ENCODE results near the gene CCDC24. TPM values are rescaled to one million over a fixed set of nuclear protein-coding genes. Genes with fewer than 3 reads are reported as not detected.

The CCDC24 gene
- polyA plus RNA-seq, 1 donor, result 1.9 TPM

DNA sequence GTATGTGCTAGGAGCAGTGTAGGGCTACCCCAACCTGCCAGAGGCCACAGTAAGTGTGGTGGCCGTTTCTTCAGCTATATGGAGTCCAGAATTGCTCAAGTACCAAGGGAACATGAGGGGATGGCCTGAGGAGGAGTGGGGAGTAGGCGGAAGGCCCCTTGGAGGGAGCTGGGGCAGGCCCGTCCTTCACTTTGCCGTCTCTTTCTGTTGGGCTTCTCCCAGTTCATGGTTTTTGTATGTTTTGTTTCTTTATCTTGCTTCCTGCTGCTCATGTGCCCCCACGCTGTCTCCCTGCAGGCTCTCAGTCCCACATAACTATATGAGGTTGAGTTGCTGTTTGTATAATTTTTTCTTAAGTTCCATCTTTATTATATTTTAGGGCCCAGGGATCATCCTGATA is 27.5 kb upstream of the CCDC24 start:
- DNase-seq, result no peak

- no peak for DNase-seq
These were observed 26.1 kb upstream of the CCDC24 start for GRCh38 chr1:43965316-43965715.

- DNase-seq, result no peak
These were observed 23.0 kb upstream of the CCDC24 start for GRCh38 chr1:43968348-43968948.

DNA sequence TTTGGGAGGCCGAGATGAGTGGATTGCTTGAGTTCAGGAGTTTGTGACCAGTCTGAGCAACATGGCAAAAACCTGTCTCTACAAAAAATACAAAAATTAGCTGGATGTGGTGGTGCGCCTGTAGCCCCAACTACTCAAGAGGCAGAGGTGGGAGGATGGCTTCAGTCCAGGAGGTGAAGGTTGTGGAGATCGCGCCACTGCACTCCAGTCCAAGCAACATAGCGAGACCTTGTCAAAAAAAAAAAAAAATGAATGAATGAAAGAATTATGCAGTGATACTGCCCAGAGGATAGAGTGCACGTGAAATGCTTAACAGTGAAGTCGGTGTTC is 22.0 kb upstream of the CCDC24 start:
- no peak for DNase-seq

DNA sequence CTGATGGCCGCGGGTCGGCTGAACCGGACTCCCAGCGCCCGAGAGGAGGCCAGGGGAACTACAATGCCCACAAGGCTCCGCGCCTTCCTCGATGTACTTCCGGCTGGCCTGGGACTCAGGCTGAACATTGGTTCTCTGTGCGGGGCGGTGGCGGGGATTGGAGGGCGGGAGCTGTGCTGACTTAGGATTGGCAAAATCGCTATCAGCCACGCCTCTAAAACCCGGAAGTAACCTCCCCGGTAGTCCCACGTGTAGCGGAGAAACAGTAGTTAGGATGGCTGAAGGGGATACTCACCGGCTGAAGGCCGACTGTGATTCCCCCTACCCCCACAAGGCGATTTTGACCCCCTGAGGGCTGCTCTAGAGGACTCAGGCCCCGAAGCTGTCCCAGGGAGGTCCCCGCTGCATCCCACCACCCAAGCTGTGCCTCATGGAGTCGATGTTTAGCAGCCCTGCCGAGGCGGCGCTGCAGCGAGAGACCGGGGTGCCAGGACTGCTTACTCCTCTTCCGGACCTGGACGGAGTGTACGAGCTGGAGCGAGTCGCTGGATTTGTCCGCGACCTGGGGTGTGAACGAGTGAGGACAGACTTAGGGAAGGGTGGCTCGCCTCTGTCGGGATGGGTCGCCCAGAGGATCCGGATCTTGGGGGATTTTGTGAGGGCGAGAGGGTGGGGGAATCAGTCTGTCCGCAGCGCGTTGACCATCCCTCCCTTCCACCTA is 21.5 kb upstream of the CCDC24 start, which contains the start of gene DPH2:
Gene DPH2, plus strand, starts transcription at position 265 of the 721 bp plus-strand sequence. Its CDS starts 166 bp downstream, at position 431.
- DNase-seq, result peak; percentile 96

GRCh38 chr1:43970502-43970901 is 20.9 kb upstream of the CCDC24 start:
- no peak for DNase-seq

DNA sequence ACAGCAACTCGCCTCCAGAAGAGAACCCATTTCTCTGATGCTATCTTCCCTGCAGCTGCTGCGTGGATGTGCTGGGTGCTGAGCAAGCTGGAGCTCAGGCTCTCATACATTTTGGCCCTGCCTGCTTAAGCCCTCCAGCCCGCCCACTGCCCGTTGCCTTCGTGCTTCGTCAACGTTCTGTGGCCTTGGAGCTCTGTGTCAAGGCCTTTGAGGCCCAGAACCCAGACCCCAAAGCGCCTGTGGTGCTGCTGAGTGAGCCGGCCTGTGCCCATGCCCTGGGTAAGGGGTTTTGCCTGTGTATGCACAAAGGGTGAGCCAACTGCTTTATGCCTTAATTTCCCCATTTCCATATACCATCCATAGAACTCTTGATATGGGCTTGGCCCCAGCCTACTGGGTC is 20.5 kb upstream of the CCDC24 start:
- no peak for DNase-seq

DNA sequence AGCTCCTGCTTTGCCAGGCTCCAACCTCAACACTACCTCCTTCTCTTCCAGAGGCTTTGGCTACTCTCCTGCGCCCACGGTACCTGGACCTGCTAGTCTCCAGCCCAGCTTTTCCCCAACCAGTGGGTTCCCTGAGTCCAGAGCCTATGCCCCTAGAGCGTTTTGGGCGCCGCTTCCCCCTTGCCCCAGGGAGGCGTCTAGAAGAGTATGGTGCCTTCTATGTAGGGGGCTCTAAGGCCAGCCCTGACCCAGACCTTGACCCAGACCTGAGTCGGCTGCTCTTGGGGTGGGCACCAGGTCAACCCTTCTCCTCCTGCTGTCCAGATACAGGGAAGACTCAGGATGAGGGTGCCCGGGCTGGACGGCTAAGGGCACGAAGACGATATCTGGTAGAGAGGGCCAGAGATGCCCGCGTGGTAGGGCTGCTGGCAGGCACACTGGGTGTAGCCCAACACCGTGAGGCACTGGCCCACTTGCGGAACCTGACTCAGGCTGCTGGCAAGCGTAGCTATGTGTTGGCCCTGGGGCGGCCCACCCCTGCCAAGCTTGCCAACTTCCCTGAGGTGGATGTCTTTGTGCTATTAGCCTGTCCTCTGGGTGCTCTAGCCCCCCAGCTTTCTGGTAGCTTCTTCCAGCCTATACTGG is 19.9 kb upstream of the CCDC24 start:
- DNase-seq, result no peak

DNA sequence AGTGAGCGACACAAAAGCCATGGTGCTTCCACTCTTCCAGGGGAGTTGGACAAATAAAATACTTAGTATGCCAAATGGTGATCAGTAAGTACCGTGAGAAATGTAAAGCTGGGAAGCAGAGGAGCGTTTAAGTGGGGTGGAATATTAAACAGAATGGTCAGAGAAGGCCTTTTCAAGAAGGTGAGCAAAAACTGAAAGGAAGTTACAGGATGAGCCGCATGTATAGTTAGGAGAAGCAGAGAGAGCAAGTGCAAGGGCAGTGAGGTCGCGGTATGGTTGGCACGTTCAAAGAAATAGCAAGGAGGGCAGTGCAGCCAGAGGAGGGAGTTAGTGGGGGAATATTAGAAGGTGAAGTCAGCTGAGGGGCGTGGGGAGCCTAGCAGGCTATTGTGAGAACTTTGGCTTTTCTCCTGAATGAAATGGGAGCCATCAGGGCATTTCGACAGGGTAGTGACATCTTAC is 17.4 kb upstream of the CCDC24 start:
- no peak for DNase-seq

DNA sequence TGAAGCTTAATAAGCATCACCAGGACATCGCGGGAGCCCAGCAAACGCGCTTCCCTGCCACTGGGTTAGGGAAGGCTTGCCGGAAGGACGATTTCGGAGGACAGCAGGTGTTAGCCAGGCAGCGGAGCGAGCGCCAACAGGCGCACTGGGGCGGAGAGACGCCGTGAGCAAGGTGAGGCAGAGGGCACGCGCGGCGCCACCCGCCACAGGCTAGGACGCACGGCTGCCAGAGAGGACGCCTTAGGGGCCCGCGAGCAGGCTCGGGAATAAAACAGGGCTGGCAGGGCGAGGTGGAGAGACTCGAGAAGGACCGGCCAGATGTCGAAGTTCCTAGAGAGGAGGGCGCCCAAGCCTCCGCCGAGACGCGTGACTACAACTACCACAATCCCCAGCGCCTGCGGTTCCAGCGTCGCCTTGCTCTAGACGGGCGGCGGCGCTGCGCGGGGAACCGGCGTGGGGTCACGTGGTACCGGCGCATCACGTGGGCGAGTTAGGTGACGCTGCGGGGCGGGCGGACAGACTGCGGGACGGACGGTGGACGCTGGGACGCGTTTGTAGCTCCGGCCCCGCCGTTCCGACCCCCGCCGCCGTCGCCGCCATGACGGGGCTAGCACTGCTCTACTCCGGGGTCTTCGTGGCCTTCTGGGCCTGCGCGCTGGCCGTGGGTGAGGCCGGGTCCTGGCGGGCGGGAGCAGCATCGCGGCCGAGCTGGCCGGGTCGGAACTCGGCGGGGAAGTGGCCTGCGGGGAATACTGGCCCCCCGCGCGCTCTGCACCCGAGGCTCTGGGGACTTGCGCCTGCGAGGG is 16.8 kb upstream of the CCDC24 start, which contains the start of gene ATP6V0B:
Gene ATP6V0B, plus strand, starts transcription at position 518 of the 806 bp plus-strand sequence. Its CDS starts 81 bp downstream, at position 599.
- peak; percentile 95 for DNase-seq

DNA sequence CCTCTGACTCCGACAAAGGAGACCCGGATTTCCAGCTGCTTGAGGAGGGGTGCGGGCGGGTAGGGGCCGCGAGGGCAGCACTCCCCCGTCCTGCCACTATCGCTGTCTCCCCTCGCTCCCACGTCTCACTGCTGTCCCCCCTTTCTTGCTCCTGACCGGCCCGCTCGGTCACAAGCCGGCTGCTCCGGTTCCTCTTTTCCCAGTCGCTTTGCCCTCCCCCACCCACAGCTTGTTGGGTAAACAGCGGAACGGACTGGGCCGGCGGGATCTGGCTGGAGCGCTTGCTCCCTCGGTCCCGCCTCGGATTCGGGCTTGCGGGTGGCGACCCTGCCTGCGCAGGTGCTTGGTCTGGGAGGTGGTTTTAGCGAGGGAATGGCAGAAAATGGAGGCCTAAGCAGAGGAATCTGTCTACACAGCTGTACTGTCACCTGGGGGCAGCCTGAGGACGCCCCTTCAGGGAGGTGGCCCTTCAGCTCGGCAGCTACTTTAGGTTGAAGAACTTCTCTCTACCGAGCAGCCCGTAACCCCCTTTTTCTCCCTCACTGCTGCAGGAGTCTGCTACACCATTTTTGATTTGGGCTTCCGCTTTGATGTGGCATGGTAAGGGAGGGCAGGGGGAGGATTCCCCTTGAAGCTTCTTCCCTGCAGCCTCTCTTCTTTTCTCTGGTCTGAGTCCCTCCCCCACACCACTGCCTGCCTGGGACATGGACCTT is 16.0 kb upstream of the CCDC24 start:
- DNase-seq, result peak; percentile 39

DNA sequence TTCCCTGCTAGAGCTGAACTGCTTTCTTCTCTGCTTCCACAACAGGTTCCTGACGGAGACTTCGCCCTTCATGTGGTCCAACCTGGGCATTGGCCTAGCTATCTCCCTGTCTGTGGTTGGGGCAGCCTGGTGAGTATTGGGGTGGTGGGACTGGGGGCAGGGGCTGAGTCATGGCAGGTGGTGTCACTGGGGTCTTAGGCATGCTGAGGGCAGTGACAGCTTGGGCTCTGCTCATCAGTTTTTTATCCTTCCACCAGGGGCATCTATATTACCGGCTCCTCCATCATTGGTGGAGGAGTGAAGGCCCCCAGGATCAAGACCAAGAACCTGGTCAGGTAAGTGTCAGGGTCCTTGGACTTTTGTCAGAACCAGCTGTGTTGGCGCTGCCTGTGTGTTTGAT is 15.4 kb upstream of the CCDC24 start:
- no peak for DNase-seq

DNA sequence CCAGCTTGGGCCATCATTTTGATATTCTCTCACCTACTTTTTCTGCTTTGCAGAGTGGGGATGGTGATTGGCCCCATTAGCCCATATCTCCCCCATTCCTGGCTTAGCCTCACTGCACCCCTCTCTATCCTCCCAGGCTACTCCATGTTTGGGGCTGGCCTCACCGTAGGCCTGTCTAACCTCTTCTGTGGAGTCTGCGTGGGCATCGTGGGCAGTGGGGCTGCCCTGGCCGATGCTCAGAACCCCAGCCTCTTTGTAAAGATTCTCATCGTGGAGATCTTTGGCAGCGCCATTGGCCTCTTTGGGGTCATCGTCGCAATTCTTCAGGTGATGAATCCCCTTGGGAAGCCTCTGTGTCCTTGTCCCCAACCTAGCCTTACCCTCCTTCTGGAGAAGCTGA is 14.5 kb upstream of the CCDC24 start:
- no peak for DNase-seq

GRCh38 chr1:43977376-43978263 is 13.8 kb upstream of the CCDC24 start:
- no peak for DNase-seq

DNA sequence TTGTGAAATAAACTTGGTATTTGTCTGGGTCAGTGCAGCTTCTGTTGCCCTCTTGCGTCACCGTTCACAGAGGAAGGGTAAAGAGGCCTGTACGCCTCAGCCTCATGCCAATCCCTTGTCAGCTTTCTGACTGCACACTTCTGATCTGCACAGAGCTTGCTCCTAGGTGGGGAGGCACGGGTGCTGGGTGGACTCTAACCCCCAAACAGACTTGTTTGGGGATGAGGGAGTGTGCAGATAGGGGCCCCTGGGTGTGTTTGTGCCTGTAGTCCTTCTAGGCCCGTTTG is 13.2 kb upstream of the CCDC24 start:
- no peak for DNase-seq

DNA sequence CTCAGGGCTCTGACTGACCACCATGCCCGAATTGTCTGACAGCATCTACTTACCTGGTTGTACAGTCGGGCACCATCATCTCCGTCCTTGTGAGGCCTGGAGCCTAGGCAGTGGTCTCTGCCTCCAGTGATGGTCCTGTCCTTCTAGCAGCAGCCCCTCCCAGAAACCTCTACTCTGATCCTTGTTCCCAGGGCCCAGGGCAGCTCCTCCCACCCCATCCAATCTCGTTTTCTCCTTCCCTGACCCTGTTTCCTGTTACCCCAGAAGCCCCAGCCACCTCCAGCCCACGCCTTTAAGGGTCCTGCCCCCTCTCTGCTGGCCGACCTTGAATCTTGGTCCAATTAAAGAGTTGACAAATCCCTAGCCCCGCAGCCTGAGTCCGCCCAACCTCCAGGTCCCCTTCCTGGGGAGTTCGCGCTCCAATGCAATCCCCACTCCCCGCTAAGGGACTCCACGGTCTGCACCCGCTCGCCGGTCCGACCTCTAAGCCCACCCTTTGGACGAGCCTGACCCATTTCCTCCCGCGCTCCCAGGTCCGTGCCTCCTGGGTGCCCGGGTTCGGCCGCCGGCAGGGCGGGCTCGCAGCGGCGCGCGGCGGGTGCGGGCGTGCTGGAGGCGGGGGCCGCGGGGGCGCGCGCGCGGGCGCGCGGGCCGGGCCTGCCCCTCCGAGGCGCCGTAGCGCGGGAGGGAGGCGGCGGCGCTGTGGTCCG is 12.7 kb upstream of the CCDC24 start, which contains the start of gene B4GALT2:
Gene B4GALT2, plus strand, starts transcription at position 660 of the 710 bp plus-strand sequence. CDS start 1,951 bp downstream, outside the sequence.
- peak; percentile 63 for DNase-seq

DNA sequence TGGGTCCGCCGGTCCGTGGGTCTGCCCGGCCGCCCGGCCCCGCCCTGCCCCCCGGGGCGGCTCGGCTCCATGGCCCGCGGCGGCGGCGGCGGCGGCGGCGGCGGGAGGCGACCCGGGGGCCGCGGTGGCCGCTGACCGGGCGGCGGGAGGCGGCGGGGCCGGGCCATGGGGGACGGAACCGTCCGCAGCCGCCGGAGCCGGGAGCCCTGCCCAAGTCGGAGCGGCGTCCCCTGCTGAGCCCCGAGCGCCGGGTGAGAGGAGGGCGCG is 12.2 kb upstream of the CCDC24 start:
- no peak for DNase-seq

DNA sequence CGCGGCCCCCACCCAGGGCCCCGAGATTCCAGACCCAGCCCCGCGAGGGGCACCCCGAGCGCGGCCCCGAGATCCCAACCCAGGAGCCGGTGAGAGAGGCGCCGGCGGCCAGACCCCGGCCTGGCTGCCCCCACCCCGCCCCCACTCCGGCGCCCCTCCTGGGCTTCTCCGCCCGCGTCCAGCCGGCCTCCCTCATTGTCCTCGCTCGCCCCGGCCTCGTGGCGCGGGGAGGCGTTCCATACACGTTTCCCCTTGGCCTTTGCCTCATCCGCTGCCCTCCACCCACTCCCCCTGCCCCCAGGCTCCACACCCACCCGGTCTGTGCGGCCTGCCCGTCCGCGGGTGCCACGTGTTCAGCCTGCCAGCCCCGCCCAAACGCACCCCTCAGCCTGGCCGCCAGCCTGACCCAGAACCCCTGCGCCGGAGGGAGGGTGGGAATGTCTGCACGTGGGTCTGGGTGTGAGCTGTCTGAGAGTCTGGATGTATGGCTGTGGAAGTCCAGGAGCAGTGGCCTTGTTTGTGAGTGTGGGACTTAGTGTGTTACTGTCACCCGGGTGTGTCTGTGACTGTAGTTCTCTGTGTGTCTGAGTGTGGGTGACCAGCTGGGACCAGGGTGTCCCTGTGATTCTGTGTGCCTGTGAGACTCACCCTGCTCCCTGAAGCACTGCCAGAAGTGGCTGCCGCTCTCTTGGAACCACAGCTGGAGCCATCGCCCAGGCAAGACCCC is 11.7 kb upstream of the CCDC24 start:
- peak; percentile 46 for DNase-seq

DNA sequence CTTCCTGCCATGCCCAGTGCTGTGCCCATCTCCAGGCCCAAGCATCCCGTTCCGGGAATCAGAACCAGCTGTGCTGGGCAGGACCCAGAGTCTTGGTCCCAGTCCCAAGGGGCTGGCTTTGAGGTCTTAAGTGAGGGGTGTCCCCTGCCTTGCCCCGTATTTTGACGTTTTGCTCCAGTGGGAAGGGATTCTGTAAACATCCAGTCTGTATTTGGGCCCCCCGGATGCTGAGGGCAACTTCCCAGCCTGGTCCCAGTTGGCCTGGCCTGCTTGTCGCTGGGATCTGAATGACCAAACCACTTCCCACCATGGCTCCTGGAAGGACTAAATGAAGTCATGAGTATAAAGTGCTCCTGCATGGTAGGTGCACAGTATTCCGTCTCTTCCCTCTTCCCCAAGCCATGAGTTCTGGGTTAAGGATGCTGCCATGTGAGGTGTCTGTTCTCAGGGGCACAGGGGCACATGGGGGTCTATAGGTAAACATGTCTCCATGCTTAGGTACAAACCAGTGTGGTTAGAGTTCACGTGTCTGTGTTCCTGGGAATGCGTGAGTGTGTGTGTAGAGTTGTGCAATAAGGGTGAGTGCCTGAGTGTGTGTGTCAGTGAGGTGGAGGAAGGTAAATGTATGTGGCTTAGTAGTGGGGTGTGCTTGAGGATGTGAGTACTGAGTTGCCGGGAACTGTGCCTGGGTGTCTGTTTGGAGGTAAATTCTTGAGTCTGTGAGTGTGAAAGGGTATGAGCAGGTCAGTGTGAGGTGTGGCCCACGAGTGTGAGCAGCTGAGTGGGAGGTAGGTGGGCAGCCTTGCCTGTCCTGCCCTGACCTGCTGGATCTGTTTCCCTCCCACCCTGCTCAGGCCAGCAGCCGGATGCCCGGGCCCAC is 10.9 kb upstream of the CCDC24 start:
- DNase-seq, result no peak

Measured in hindlimb muscle (tissue), 1 donor.